Activated CD4-positive, alpha-beta T cell treated with anti-CD3 and anti-CD28 coated beads, Interleukin-2, amount 10 ng/mL, durations not matched to agents 24 days and 14 days (primary cell): ENCODE measurements around the gene PPIL1. TPM values are rescaled to one million over a fixed set of nuclear protein-coding genes. Genes with fewer than 3 reads are reported as not detected.

Experiments used
- total RNA-seq: library from RNA; stranded (reverse); gene quantifications from 2 replicates; pipeline ENCODE4 v1.2.3, GENCODE V29; 2022

PPIL1 gene
- total RNA-seq, 1 donor from 2014 or later = 65.1 TPM

Other genes with a start within 250 kb of the PPIL1 start
- gene CDKN1A, start 196.1 kb downstream of the PPIL1 start, total RNA-seq = 77.8 and 82.7 TPM in 2 replicates
- gene RAB44, start 177.0 kb downstream of the PPIL1 start, total RNA-seq = 0.07 TPM in 1 of 2 replicates, not detected in the other
- gene CPNE5, start 35.4 kb downstream of the PPIL1 start, total RNA-seq = 0.31 and 0.65 TPM in 2 replicates
- 25.9 and 27.4 TPM in 2 replicates for gene C6orf89, start 11.1 kb upstream of the PPIL1 start, total RNA-seq
- not detected in 2 replicates for gene PI16, start 79.9 kb upstream of the PPIL1 start, total RNA-seq
- gene MTCH1, start 111.4 kb upstream of the PPIL1 start, total RNA-seq = 119 TPM in 2 replicates
- 0.57 and 0.58 TPM in 2 replicates for gene FGD2, start 130.9 kb upstream of the PPIL1 start, total RNA-seq